ENCODE data around the gene PLCG1.

GRCh38 chr20:41191562-41192500 is 54.5 kb downstream of the PLCG1 start:
- TF ChIP-seq TAF1 (IDR thresholded peaks at IDR 0.05; ENCODE audit: borderline replicate concordance, insufficient read depth, low read length): no peak
- TF ChIP-seq POLR2AphosphoS5 (IDR thresholded peaks at IDR 0.05; ENCODE audit: low read depth, low read length): no peak
